ENCODE measurements around the gene TBL3.
"Not testable (repeated sequence)": the region's sequence is repeated elsewhere in the genome, so short reads cannot be mapped to it uniquely, and the experiment has no call there.

TBL3 gene

GRCh38 chr16:1999866-2000514 lies 28.1 kb downstream of the TBL3 start:
- DNase-seq (ENCODE audit: low spot score), result no peak

GRCh38 chr16:2001035-2001434 lies 29.2 kb downstream of the TBL3 start:
- no peak for DNase-seq (ENCODE audit: low spot score)

- no peak for DNase-seq (ENCODE audit: low spot score)
Observed at GRCh38 chr16:2001456-2002355, 29.9 kb downstream of the TBL3 start.

DNA sequence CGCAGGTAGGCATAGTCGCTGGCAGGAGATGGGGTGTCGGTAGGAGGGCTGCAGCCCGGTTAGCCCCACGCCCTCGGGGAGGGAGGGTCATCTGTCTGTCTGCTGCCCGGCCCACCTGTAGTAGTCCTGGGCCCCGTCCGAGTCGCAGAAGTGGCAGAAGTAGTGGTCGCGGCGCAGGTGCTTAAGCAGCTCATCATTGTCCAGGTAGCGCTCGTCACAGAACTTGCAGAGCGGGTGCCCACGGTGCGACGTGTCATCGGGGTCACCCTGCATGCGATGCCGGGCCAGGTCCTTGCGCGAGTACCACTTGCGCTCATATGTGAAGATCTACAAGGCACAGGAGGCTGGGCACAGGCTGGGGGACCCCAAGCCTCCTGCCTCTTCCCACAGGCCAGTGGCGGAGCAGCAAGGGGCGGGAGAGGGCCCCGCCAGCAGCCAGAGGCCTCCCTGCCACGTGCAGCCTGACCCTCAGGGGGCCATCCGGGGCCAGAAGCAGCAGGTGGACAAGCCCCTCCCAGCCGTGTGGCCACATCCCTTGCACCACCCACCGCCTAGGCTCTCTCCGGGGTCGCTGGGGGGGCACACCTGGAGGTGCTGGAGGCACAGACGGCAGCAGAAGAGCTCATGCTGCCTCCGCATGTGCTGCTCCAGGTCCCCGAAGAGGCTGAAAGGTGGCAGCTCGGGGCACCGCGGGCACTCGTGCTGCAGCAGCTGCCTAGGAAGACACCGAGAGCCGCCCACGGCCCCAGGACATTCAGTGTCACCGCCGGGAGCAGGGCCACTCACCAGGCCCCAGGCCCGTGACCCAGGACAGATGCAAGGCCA lies 30.8 kb downstream of the TBL3 start:
- no peak for DNase-seq (ENCODE audit: low spot score)

DNA sequence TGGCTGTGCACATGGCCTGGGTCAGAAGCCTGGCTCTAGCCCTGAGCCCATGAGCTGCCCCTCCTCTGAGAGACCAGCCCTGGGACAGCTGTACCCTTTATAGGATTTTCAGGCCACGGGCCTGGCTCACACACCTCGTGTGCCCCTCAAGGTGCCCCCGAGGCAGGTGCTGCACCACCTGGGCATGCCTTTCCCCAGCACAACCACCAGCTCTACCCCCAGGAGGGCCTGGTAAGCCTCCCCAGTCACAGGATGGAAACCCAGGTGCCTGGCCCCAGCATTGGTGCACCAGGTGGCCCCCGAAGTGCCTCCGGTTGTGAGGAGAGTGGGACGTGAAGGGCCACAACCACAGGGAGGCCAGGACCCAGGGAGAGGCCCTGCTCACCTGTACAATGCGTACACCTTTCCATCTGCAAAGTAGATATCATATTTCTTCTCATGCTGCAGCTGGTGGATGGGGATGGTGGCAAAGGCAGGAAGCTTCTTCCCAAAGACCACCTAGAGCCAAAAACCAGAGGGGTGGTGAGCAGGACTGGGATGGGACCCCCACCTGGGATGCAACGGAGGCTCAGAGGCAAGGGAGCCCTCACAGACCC lies 31.5 kb downstream of the TBL3 start:
- DNase-seq (ENCODE audit: low spot score), result no peak

DNA sequence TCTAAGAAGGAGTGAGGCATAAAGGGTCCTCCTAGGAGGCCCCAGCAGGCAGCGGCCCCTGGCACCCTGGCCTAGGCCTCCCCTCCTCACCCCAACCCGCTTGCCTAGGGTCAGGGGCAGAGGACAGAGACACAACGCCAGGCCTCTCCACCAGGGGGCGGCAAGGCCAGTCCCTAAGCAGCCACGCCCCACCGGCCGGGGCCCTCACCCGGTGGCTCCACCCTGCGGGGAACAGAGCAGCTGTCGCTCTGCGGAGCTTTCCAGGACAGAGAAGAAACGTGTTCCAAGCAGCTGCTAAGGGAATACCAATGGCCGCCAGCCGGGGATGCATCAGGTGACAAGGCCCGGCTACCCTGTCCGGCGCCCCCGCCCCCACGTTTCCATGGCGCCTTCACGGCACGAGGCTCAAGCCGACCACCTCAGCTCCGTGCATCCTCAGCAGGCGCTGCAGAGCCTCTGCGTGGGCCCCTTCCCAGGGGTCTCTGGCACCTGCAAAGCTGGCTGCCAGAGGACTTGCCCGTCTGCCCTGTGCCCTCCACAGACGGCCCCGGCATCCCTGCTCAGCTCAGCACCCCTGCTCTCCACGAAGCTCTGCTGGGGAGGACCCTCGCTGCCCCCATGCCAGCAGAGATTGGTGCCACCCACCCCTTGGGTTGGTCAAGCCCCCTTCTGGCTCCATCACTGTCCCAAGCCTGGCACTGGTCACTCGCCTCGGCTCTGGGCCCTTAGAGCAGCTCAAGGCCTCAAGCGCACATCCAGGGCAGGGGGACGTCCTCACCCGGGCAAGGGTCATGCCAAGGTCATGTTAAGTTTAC lies 32.2 kb downstream of the TBL3 start:
- DNase-seq (ENCODE audit: low spot score), result peak; percentile 56

GRCh38 chr16:2004795-2005517 lies 33.1 kb downstream of the TBL3 start:
- no peak for DNase-seq (ENCODE audit: low spot score)

- DNase-seq (ENCODE audit: low spot score), result no peak
Observed at GRCh38 chr16:2005646-2006045, 33.8 kb downstream of the TBL3 start.

- DNase-seq (ENCODE audit: low spot score), result no peak
Observed at GRCh38 chr16:2006317-2006716, 34.5 kb downstream of the TBL3 start.

- DNase-seq (ENCODE audit: low spot score), result no peak
Observed at GRCh38 chr16:2007081-2007836, 35.4 kb downstream of the TBL3 start.

- DNase-seq (ENCODE audit: low spot score), result peak; percentile 50
Observed at GRCh38 chr16:2008009-2008526, 36.2 kb downstream of the TBL3 start.

- DNase-seq (ENCODE audit: low spot score), result no peak
Observed at GRCh38 chr16:2008631-2009163, 36.8 kb downstream of the TBL3 start.

GRCh38 chr16:2009164-2009711 lies 37.4 kb downstream of the TBL3 start:
- DNase-seq (ENCODE audit: low spot score), result no peak

- DNase-seq (ENCODE audit: low spot score), result peak; percentile 87
Observed at GRCh38 chr16:2009791-2010510, 38.1 kb downstream of the TBL3 start, which contains the start of gene ZNF598. Gene ZNF598, minus strand, starts transcription at chr16:2009821.

- DNase-seq (ENCODE audit: low spot score), result not testable (repeated sequence)
Observed at GRCh38 chr16:2011726-2012125, 39.9 kb downstream of the TBL3 start.

GRCh38 chr16:2013527-2013926 lies 41.7 kb downstream of the TBL3 start:
- no peak for DNase-seq (ENCODE audit: low spot score)

DNA sequence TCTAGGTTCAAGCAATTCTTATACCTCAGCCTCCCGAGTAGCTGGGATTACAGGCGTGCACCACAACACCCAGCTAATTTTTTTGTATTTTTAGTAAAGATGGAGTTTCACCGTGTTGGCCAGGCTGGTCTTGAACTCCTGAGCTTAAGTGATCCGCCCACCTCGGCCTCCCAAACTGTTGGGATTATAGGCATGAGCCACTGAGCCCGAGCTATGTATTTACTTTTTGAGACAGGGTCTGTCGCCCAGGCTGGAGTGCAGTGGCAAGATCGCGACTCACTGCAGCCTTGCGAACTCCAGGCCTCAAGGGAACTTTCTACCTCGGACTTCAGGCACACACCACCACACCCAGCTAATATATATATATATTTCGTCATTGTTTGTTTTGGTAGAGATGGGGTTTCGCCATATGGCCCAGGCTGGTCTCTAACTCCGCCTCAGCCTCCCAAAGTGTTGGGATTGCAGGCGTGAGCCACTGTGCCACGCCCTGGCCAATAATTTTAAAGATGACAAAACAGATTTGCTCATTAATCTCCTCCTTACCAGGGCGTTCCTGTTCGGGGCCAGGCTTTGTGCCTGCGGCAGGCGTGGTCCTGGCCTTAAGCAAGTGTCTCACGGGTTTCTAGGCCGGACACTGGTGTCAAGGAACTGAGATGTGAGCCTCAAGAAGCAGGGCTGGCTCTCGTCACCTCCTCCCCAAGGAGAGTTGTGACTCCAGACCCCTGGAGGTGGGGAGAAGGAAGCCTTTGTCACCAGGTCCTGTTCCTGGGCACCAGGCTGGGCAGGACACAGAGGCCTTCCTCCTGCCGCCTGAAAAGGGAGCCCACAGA lies 43.5 kb downstream of the TBL3 start:
- peak; percentile 90 for DNase-seq (ENCODE audit: low spot score)

DNA sequence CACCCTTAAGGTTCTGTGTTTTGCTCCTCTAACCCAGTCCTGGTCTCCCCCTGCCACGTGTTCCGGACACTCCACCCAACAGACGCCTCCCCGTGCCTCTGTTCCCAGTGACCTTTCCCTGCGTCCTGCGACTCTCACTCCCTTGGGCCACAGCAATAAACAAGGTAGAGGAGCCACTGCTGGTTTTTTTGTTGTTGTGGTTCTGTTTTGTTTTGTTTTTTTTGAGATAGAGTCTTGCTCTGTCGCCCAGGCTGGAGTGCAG lies 44.0 kb downstream of the TBL3 start:
- DNase-seq (ENCODE audit: low spot score), result no peak

All from LoVo (cell line).